Measurements from ENCODE around the gene AMBP.

Gene AMBP

DNA sequence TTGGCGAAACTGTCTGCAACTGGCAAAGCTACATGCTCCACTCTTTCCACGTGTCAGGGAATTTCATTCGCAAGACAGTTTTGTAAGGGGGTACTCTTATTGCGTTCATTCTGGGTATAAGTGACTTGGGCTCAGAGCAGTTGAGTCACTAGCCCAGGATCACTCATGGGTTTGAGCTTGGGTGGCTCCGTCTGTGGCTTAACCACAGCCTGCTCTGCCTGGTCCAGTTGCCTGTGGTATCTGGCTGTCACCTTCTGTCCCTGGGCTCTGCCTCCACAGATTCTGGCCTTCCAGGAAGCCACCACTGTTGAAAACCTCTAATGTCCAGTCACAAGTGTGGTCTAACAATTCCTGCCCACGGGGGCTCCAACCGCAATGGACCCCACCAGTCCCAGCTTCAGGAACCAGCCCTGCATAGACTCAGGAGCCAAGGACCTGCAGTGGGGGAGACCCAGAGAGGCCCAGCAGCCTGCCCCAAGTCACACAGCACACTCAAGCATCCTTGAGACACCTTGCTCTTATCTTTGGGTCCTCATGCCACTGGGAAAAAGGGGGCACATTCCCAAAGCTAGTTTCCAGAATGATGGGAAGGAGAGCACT, 10.6 kb upstream of the AMBP start:
- ChIA-PET CTCF (interaction anchor here (2.2 to 3.7 kb wide), 2 partner anchors 19 to 20 kb away, joined by 5 to 9 read pairs; no protein-coding TSS in a partner anchor), POLR2A (ENCODE audit: low non-redundant PET) (no interaction called here)
- TF ChIP-seq, protein P1, sequence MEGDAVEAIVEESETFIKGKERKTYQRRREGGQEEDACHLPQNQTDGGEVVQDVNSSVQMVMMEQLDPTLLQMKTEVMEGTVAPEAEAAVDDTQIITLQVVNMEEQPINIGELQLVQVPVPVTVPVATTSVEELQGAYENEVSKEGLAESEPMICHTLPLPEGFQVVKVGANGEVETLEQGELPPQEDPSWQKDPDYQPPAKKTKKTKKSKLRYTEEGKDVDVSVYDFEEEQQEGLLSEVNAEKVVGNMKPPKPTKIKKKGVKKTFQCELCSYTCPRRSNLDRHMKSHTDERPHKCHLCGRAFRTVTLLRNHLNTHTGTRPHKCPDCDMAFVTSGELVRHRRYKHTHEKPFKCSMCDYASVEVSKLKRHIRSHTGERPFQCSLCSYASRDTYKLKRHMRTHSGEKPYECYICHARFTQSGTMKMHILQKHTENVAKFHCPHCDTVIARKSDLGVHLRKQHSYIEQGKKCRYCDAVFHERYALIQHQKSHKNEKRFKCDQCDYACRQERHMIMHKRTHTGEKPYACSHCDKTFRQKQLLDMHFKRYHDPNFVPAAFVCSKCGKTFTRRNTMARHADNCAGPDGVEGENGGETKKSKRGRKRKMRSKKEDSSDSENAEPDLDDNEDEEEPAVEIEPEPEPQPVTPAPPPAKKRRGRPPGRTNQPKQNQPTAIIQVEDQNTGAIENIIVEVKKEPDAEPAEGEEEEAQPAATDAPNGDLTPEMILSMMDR (conservative IDR thresholded peaks at IDR 0.05; ENCODE audit: low read depth): no peak
- DNase-seq (ENCODE audit: low spot score): no peak
- no peak overlapping the region for H3K27ac ChIP-seq

DNA sequence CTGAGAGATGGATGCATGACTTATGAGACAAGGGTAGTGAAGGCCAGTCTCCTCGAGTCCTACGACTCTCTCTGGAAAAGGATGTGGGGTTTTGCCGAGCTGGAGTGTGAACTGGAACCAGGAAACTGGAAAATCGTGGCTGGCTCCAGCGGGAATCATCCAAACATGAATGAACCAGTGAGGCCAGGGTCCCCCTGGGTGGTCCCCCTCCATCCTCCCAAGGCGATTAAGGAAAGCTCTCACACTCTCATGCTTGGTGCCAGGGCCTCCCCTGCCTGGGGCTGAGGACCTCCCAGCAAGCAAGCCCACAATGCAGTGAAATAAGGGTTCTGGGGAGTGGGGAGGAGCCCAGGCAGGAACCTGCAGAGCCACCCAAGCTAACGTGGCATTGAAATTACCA, 9.6 kb upstream of the AMBP start:
- no peak overlapping the region for H3K27ac ChIP-seq
- CTCF ChIA-PET: interaction anchor here (3.7 to 6.8 kb wide), 2 partner anchors 20 to 201 kb away, joined by 9 to 73 read pairs; no protein-coding TSS in a partner anchor
- no peak for DNase-seq (ENCODE audit: low spot score)
- POLR2A ChIA-PET (ENCODE audit: low non-redundant PET): no interaction called here
- TF ChIP-seq, protein P1 (conservative IDR thresholded peaks at IDR 0.05; ENCODE audit: low read depth): no peak

DNA sequence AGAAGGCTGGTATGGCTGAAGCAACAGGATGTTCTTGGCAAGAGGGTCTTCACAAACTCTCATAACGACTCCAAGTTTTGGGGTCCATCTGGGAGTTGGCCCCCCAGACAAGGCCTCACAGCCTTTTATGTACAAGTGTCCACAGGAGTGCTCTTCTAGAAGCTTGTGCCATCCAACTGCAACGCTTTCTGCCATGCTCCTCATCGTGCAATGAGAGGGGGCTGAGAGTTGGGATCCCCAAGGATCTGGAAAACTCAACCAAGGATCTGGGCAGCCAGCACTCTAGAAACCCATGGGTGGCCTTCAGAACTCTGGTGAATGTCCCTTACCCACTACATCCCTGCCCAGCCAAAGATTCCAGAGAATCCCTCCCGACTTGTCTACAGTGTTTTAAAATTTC, 8.5 kb upstream of the AMBP start:
- TF ChIP-seq, protein P1 (conservative IDR thresholded peaks at IDR 0.05; ENCODE audit: low read depth): no peak
- POLR2A ChIA-PET (ENCODE audit: low non-redundant PET): no interaction called here
- no peak for DNase-seq (ENCODE audit: low spot score)
- CTCF ChIA-PET: interaction anchor here (0.6 to 6.8 kb wide), 3 partner anchors 21 to 405 kb away, joined by 4 to 73 read pairs (median 9); no protein-coding TSS in a partner anchor
- no peak overlapping the region for H3K27ac ChIP-seq

DNA sequence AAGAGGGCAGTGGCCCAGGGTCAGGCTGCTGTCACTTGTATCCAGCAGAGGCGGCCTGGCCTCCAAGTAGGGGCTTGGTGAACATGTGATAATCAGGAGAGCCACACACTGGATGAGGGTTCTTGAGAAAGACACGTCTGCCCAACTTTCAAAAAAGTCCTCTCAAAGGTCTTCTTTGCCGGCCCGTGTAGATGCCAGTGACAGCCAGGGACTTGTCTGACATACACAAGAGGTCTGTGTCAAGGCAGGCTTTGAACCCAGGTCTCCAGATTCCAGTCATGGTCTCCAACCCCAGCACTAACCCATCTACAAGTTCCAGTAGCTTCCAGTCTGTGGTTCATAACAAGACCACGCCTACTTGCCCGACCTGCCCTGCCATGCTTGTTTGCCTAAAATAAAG, 7.9 kb upstream of the AMBP start:
- TF ChIP-seq, protein P1 (conservative IDR thresholded peaks at IDR 0.05; ENCODE audit: low read depth): no peak
- ChIA-PET POLR2A (ENCODE audit: low non-redundant PET) (no interaction called here), CTCF (interaction anchor here (3.7 to 6.8 kb wide), 2 partner anchors 22 to 203 kb away, joined by 9 to 73 read pairs; no protein-coding TSS in a partner anchor)
- no peak overlapping the region for H3K27ac ChIP-seq
- no peak for DNase-seq (ENCODE audit: low spot score)

DNA sequence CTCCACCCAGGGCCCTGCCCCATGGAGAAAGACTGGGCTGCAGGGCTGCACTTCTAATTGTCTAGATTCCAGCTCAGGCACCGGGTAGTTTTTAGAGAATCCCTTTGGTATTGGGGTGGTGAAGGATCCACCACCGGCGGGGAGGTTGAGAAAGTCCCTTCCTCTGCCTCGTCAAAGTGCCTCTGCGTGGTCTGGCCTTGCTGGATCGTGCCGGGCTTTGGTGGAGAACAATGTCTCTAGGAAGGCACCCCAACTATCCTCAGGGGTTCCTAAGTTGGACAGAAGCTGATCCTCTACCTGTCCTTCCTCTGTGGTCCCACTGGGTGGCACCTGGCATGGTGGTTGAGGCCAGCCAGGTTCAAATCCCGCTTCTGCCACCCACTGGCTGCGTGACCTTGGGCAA, 7.3 kb upstream of the AMBP start:
- DNase-seq (ENCODE audit: low spot score): no peak
- H3K27ac ChIP-seq: no peak overlapping the region
- TF ChIP-seq, protein P1 (conservative IDR thresholded peaks at IDR 0.05; ENCODE audit: low read depth): no peak
- ChIA-PET CTCF (interaction anchor here (0.8 to 6.8 kb wide), 3 partner anchors 22 to 208 kb away, joined by 3 to 73 read pairs (median 9); no protein-coding TSS in a partner anchor), POLR2A (ENCODE audit: low non-redundant PET) (no interaction called here)

DNA sequence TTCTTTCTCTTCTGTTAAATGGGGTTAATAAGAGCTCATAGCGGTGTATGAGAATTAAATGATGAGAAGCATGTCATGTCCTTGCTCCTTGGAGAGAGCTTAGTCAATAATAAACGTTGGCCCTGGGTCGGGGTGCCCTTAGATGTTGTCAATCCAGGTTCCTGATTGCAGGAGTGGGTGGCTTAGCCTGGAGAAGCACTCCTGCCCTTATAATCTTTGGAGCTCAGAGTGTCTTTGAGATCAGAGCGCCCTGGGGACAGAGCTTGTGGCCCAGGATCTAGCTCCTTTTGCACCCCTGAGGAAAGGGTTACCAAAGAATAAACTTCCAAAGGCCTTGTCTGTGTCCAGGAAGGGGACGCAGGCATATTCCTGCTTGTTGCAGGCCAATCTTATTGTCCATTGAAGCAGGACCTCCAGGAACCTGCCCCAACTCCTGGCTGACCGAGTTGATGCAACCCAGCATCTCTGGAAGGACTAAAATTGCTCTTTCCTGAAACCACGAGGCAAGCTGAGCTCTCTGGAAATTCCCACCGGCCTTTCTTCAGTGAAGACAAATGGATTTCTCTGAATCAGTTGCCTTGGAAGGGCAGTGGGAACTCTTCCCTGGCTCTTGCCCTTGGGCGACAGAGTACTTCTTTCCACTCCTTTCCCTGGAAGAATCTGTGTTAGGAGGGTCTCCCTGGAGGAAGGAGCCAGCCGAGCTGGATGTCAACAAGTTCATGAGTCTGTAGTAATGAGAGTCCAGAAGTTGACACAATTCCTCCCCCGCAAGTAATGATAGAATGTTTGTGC, 6.4 kb upstream of the AMBP start:
- POLR2A ChIA-PET (ENCODE audit: low non-redundant PET): no interaction called here
- DNase-seq (ENCODE audit: low spot score): no peak
- TF ChIP-seq, protein P1 (conservative IDR thresholded peaks at IDR 0.05; ENCODE audit: low read depth): no peak
- no peak overlapping the region for H3K27ac ChIP-seq
- CTCF ChIA-PET: interaction anchor here (0.6 to 6.8 kb wide), 8 partner anchors 15 to 288 kb away, joined by 3 to 73 read pairs (median 4); no protein-coding TSS in a partner anchor
